Activated CD4-positive, alpha-beta memory T cell treated with anti-CD3 and anti-CD28 coated beads for 36 hours (primary cell): ENCODE results near the gene OR6A2. TPM values are rescaled to one million over a fixed set of nuclear protein-coding genes. Genes with fewer than 3 reads are reported as not detected.

ENCODE experiments used
- CTCF ChIA-PET: fragments of 350-600 bp; sonication (Branson Sonifier 250); formaldehyde crosslinking; loops from one replicate; lab custom pipeline; 2021; ENCODE audit warnings: antibody characterized with exemption, inconsistent platforms; lab: Charles Lee
- POLR2A ChIA-PET: fragments of 350-600 bp; sonication (Branson Sonifier 250); formaldehyde crosslinking; loops from one replicate; lab custom pipeline; 2021; ENCODE audit warnings: antibody characterized with exemption; lab: Charles Lee
- DNase-seq: peaks from one replicate; pipeline ENCODE4 v3.0.0-alpha.2; 2020
- H3K27ac Mint-ChIP-seq: one replicate; pipeline ENCODE4 v1.8.0; 2021; ENCODE audit warnings: mixed read lengths
- H3K27me3 Mint-ChIP-seq: one replicate; pipeline ENCODE4 v1.8.0; 2021; ENCODE audit warnings: mixed read lengths
- H3K36me3 Mint-ChIP-seq: one replicate; pipeline ENCODE4 v1.8.0; 2021; ENCODE audit warnings: mixed read lengths
- H3K4me1 Mint-ChIP-seq: one replicate; pipeline ENCODE4 v1.8.0; 2021; ENCODE audit warnings: low read depth, mixed read lengths
- H3K4me3 Mint-ChIP-seq: one replicate; pipeline ENCODE4 v1.8.0; 2021; ENCODE audit warnings: mild to moderate bottlenecking, mixed read lengths
- H3K9me3 Mint-ChIP-seq: one replicate; pipeline ENCODE4 v1.8.0; 2021; ENCODE audit warnings: mixed read lengths
- intact Hi-C: fragments of 100-400 bp; cut with micrococcal nuclease; formaldehyde crosslinking; loops from one replicate; pipeline ENCODE4 v1.15.1; 2023
- total RNA-seq, 2 experiments: library from RNA; stranded (reverse); gene quantifications; one replicate each; pipeline ENCODE4 v1.2.3, GENCODE V29; 2021

OR6A2 gene
- not detected for total RNA-seq

- ChIA-PET POLR2A (no interaction called here), CTCF (interaction anchor here (0.9 kb wide), 1 partner anchor 13 kb away, joined by 3 read pairs; no protein-coding TSS in a partner anchor)
- Mint-ChIP-seq H3K9me3 (peaks cover 9% of the 10 kb centered on the region), H3K27me3 (peaks cover 3% of the 10 kb centered on the region), H3K36me3 (no peaks in the 10 kb centered on the region), H3K4me1 (peaks cover 4% of the 10 kb centered on the region), H3K27ac (no peak within 1 kb of the TSS), H3K4me3 (no peak within 1 kb of the TSS)
- intact Hi-C loops: no loop called here
- no peak for DNase-seq
Observed at GRCh38 chr11:6799402-6799801, at the start of gene OR6A2. OR6A2 (minus strand) TSS chr11:6799689; CDS start chr11:6795708, 3,981 bp downstream.

DNA sequence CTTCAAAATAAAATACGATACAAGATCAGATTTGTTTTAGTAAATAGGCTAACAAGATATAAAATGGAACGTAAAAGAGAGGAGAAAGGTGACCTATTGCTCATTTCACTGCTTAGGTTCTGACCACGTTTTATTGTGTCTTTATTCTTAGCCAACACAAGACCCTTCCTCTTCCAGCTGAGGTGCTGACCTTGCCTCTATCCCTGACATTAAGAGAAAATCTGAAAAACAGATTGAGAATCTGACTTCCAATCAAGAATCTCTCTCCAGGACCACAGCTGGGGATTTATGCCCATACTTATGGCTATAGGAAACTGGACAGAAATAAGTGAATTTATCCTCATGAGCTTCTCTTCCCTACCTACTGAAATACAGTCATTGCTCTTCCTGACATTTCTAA lies 45.9 kb upstream of the OR6A2 start, which contains the start of gene OR10A5:
TSS of gene OR10A5 (plus strand) at position 301 of the 400 bp plus-strand sequence. CDS start at position 301, 0 bp downstream.
- intact Hi-C loops: no loop called here
- peaks cover 24% of the 10 kb centered on the region for H3K27me3 Mint-ChIP-seq
- H3K4me3 Mint-ChIP-seq: no peak within 1 kb of the TSS
- H3K27ac Mint-ChIP-seq: no peak within 1 kb of the TSS
- ChIA-PET CTCF (no interaction called here), POLR2A (no interaction called here)
- no peaks in the 10 kb centered on the region for H3K9me3 Mint-ChIP-seq
- H3K36me3 Mint-ChIP-seq: no peaks in the 10 kb centered on the region
- no peak for DNase-seq
- no peaks in the 10 kb centered on the region for H3K4me1 Mint-ChIP-seq

GRCh38 chr11:6844356-6844755 lies 44.9 kb upstream of the OR6A2 start:
- Mint-ChIP-seq H3K36me3 (no peaks in the 10 kb centered on the region), H3K4me3 (no peak overlapping the region), H3K4me1 (no peaks in the 10 kb centered on the region), H3K27me3 (peaks cover 22% of the 10 kb centered on the region), H3K27ac (no peak overlapping the region), H3K9me3 (no peaks in the 10 kb centered on the region)
- DNase-seq: no peak
- intact Hi-C loops: no loop called here
- POLR2A ChIA-PET: no interaction called here
- CTCF ChIA-PET: no interaction called here

GRCh38 chr11:6843670-6844069 lies 44.2 kb upstream of the OR6A2 start:
- DNase-seq: no peak
- CTCF ChIA-PET: interaction anchor here (0.7 to 1.1 kb wide), 2 partner anchors 31 to 87 kb away, joined by 3 to 6 read pairs; no protein-coding TSS in a partner anchor
- Mint-ChIP-seq H3K36me3 (no peaks in the 10 kb centered on the region), H3K9me3 (no peaks in the 10 kb centered on the region), H3K27me3 (peaks cover 21% of the 10 kb centered on the region), H3K4me1 (no peaks in the 10 kb centered on the region), H3K27ac (no peak overlapping the region), H3K4me3 (no peak overlapping the region)
- POLR2A ChIA-PET: no interaction called here
- intact Hi-C loops: no loop called here

GRCh38 chr11:6841694-6842093 lies 42.2 kb upstream of the OR6A2 start:
- no peaks in the 10 kb centered on the region for H3K9me3 Mint-ChIP-seq
- no peak for DNase-seq
- H3K4me3 Mint-ChIP-seq: no peak overlapping the region
- no peaks in the 10 kb centered on the region for H3K4me1 Mint-ChIP-seq
- intact Hi-C loops: no loop called here
- POLR2A ChIA-PET: no interaction called here
- H3K36me3 Mint-ChIP-seq: no peaks in the 10 kb centered on the region
- H3K27ac Mint-ChIP-seq: no peak overlapping the region
- H3K27me3 Mint-ChIP-seq: peaks cover 13% of the 10 kb centered on the region
- CTCF ChIA-PET: no interaction called here

DNA sequence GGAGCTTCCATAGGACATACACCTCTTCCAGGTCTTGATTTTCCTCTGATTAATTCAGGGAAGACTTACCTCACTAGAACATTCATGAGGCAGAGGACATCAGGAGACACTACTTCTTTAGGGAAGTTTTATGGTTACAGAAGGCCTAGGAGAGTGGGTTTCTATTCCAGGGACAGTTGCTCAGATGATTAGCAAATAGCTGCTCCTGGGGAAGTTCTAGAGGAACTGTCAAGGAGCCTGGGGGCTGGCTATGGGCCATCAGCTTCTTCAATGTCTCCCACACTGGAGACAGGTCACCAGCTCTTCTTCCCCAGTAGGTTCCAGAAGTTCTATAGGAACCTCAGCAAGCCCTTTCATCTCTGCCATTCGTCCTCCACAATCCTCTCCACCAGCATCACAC lies 34.5 kb upstream of the OR6A2 start:
- Mint-ChIP-seq H3K27me3 (no peaks in the 10 kb centered on the region), H3K36me3 (no peaks in the 10 kb centered on the region), H3K4me1 (no peaks in the 10 kb centered on the region), H3K4me3 (no peak overlapping the region), H3K9me3 (no peaks in the 10 kb centered on the region), H3K27ac (no peak overlapping the region)
- ChIA-PET POLR2A (no interaction called here), CTCF (interaction anchor here (1.1 kb wide), 1 partner anchor 22 kb away, joined by 7 read pairs; no protein-coding TSS in a partner anchor)
- intact Hi-C loops: no loop called here
- no peak for DNase-seq

DNA sequence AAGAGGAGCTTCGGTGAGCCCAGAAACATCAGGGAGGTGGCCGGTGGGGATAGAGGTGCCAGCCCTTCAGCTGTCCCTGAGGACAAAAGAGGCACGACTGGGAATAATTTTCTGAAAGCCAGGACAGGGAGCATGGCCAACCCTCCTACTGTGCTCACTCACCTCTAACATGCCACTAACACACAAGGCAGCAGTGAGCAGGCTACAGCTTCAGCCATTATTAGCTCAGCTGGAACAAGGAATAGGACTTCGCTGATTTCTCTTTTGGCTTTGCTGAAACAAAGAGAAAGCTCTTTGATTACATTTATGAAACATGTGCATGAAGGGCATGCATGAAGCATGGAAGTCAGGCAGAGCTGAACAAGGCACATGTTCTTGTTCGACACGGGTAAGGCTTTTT lies 33.9 kb upstream of the OR6A2 start:
- CTCF ChIA-PET: interaction anchor here (1.1 kb wide), 1 partner anchor 22 kb away, joined by 7 read pairs; no protein-coding TSS in a partner anchor
- no peak overlapping the region for H3K4me3 Mint-ChIP-seq
- no peaks in the 10 kb centered on the region for H3K9me3 Mint-ChIP-seq
- no peak for DNase-seq
- H3K27me3 Mint-ChIP-seq: no peaks in the 10 kb centered on the region
- H3K36me3 Mint-ChIP-seq: no peaks in the 10 kb centered on the region
- H3K4me1 Mint-ChIP-seq: no peaks in the 10 kb centered on the region
- no peak overlapping the region for H3K27ac Mint-ChIP-seq
- intact Hi-C loops: no loop called here
- POLR2A ChIA-PET: no interaction called here

DNA sequence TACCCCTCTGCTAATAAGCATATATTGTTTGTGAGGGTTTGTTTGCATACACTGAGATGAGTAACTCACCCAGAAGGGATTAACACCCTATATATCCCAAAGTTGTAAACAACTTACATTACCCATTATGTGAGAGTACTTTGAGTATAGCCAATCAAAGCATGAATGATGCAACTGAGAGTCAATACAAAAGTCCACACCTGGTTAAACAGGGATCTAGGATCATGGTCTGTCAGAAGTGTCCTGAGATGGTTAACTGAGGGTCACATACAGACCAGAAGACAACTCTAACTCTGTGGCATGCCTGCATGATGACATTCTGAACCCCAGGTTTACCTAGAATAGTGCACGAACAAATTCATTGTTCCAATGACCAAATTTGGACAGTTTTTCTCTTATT lies 28.6 kb upstream of the OR6A2 start:
- intact Hi-C loops: no loop called here
- Mint-ChIP-seq H3K4me3 (no peak overlapping the region), H3K27ac (no peak overlapping the region), H3K4me1 (no peaks in the 10 kb centered on the region), H3K36me3 (no peaks in the 10 kb centered on the region), H3K9me3 (no peaks in the 10 kb centered on the region), H3K27me3 (peaks cover 5% of the 10 kb centered on the region)
- ChIA-PET POLR2A (no interaction called here), CTCF (no interaction called here)
- no peak for DNase-seq

GRCh38 chr11:6825231-6825744 lies 25.8 kb upstream of the OR6A2 start:
- H3K4me3 Mint-ChIP-seq: no peak overlapping the region
- peak; percentile 18 for DNase-seq
- POLR2A ChIA-PET: no interaction called here
- no peaks in the 10 kb centered on the region for H3K9me3 Mint-ChIP-seq
- CTCF ChIA-PET: interaction anchor here (1.5 to 3.6 kb wide), 2 partner anchors 13 to 196 kb away, joined by 3 to 27 read pairs; no protein-coding TSS in a partner anchor
- H3K4me1 Mint-ChIP-seq: no peaks in the 10 kb centered on the region
- no peaks in the 10 kb centered on the region for H3K36me3 Mint-ChIP-seq
- intact Hi-C loops: no loop called here
- H3K27me3 Mint-ChIP-seq: peaks cover 7% of the 10 kb centered on the region
- H3K27ac Mint-ChIP-seq: no peak overlapping the region

DNA sequence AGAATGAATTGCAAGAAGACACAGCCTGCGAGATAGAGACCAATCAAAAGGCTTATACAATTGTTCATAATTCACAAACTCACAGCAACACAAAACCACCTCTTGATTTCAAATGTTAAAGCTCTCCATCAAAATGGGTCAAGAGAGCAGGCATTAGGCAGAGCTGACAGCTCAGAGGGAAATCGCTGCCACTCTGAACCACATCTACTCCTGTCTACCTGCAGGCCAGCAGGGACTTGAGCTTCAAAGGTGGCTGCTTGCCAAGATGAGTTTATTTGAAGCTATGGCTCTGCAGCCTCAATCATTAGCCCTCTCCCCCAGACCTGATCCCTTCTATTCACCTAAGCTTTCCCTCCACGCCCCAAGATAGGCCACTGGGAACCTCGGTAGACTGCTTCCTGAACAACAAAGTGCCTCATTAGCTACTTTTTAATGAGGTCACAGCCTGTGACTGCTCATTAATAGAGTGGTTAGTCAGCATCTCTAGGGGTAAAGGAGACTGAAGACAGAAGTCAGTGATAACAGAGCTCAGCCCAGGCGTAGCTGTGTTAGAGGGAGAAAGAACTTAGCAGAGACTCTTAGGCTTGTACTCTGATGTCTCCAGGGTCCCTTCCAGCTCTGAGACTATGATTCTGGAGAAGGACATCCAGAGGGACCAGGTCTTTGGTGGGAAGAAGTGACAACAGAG lies 24.8 kb upstream of the OR6A2 start:
- DNase-seq: no peak
- ChIA-PET POLR2A (no interaction called here), CTCF (interaction anchor here (1.5 to 3.6 kb wide), 2 partner anchors 12 to 197 kb away, joined by 3 to 27 read pairs; no protein-coding TSS in a partner anchor)
- H3K4me3 Mint-ChIP-seq: no peak overlapping the region
- no peaks in the 10 kb centered on the region for H3K9me3 Mint-ChIP-seq
- intact Hi-C loops: no loop called here
- H3K4me1 Mint-ChIP-seq: no peaks in the 10 kb centered on the region
- H3K27ac Mint-ChIP-seq: no peak overlapping the region
- peaks cover 9% of the 10 kb centered on the region for H3K27me3 Mint-ChIP-seq
- no peaks in the 10 kb centered on the region for H3K36me3 Mint-ChIP-seq

- no peaks in the 10 kb centered on the region for H3K9me3 Mint-ChIP-seq
- no peaks in the 10 kb centered on the region for H3K36me3 Mint-ChIP-seq
- no peak for DNase-seq
- no peaks in the 10 kb centered on the region for H3K4me1 Mint-ChIP-seq
- CTCF ChIA-PET: interaction anchor here (0.6 kb wide), 1 partner anchor 24 kb away, joined by 3 read pairs; no protein-coding TSS in a partner anchor
- H3K27me3 Mint-ChIP-seq: peaks cover 9% of the 10 kb centered on the region
- H3K27ac Mint-ChIP-seq: no peak overlapping the region
- intact Hi-C loops: no loop called here
- no peak overlapping the region for H3K4me3 Mint-ChIP-seq
- POLR2A ChIA-PET: no interaction called here
Observed at GRCh38 chr11:6818967-6819366, 19.5 kb upstream of the OR6A2 start.

DNA sequence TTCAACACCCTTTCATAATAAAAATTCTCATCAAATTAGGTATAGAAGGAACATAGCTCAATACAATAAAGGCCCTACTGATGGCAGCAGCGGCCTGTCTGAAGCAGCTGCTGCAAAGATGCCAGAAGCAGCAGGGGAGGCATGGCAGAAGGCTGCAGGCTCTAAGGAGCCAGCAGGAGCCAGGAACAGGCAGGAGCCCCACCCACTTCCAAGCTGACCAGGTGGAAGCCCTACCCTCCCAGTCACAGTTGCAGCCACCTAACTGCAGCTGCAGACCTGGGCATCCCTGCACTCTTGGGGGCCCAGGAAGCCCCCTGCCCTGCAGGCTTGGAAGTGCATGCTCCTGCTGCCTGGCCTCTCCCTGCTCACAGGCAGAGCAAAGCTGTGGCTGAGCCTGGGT lies 18.2 kb upstream of the OR6A2 start:
- intact Hi-C loops: no loop called here

More for the DNA sequence above, 18.2 kb upstream of the OR6A2 start:
- H3K36me3 Mint-ChIP-seq: no peaks in the 10 kb centered on the region
- H3K4me1 Mint-ChIP-seq: no peaks in the 10 kb centered on the region
- H3K27me3 Mint-ChIP-seq: peaks cover 13% of the 10 kb centered on the region
- H3K4me3 Mint-ChIP-seq: no peak overlapping the region
- POLR2A ChIA-PET: no interaction called here
- no peaks in the 10 kb centered on the region for H3K9me3 Mint-ChIP-seq
- H3K27ac Mint-ChIP-seq: no peak overlapping the region
- DNase-seq: no peak
- CTCF ChIA-PET: no interaction called here
